ENCODE results near the gene LYPD4. TPM values are rescaled to one million over a fixed set of nuclear protein-coding genes. Genes with fewer than 3 reads are reported as not detected.

LYPD4 gene
- total RNA-seq, 4 donors from 2014 or later = not detected

DNA sequence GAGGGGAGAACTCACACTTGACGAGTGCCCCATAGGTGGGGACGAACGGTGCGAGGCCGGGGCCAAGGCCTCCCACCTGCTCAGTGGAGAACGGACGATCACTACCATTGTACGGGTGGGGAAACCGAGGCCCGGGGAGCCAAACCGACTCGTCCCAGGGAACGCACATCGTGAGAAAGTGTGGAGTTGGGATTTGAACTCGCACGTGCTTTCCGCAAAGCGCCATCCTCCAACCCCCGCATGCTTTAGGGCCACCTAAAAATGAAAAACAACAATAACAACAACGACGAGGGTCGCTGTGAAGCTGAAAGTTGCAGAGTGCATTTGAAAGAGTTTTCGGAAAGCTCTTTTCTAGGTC is 39.0 kb upstream of the LYPD4 start:
- no peak for TF ChIP-seq POLR2AphosphoS5 (IDR thresholded peaks at IDR 0.05)
- TF ChIP-seq, protein P1, sequence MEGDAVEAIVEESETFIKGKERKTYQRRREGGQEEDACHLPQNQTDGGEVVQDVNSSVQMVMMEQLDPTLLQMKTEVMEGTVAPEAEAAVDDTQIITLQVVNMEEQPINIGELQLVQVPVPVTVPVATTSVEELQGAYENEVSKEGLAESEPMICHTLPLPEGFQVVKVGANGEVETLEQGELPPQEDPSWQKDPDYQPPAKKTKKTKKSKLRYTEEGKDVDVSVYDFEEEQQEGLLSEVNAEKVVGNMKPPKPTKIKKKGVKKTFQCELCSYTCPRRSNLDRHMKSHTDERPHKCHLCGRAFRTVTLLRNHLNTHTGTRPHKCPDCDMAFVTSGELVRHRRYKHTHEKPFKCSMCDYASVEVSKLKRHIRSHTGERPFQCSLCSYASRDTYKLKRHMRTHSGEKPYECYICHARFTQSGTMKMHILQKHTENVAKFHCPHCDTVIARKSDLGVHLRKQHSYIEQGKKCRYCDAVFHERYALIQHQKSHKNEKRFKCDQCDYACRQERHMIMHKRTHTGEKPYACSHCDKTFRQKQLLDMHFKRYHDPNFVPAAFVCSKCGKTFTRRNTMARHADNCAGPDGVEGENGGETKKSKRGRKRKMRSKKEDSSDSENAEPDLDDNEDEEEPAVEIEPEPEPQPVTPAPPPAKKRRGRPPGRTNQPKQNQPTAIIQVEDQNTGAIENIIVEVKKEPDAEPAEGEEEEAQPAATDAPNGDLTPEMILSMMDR (IDR thresholded peaks at IDR 0.05) = no peak
- no peak for TF ChIP-seq EP300 (IDR thresholded peaks at IDR 0.05)
- TF ChIP-seq POLR2A (IDR thresholded peaks at IDR 0.05) = no peak
- Histone ChIP-seq H3K9me3 (no peaks in the 10 kb centered on the region), H3K36me3 (peaks cover 8% of the 10 kb centered on the region), H3K27ac (peak overlapping the region; percentile 84), H3K27me3 (no peaks in the 10 kb centered on the region), H3K4me1 (peaks cover 43% of the 10 kb centered on the region), H3K4me3 (peak overlapping the region; percentile 84)
- under 1% methylated on average over 23 of the region's 23 CpGs for WGBS
- DNase-seq (ENCODE audit: low spot score in 2 of 2) = no peak

DNA sequence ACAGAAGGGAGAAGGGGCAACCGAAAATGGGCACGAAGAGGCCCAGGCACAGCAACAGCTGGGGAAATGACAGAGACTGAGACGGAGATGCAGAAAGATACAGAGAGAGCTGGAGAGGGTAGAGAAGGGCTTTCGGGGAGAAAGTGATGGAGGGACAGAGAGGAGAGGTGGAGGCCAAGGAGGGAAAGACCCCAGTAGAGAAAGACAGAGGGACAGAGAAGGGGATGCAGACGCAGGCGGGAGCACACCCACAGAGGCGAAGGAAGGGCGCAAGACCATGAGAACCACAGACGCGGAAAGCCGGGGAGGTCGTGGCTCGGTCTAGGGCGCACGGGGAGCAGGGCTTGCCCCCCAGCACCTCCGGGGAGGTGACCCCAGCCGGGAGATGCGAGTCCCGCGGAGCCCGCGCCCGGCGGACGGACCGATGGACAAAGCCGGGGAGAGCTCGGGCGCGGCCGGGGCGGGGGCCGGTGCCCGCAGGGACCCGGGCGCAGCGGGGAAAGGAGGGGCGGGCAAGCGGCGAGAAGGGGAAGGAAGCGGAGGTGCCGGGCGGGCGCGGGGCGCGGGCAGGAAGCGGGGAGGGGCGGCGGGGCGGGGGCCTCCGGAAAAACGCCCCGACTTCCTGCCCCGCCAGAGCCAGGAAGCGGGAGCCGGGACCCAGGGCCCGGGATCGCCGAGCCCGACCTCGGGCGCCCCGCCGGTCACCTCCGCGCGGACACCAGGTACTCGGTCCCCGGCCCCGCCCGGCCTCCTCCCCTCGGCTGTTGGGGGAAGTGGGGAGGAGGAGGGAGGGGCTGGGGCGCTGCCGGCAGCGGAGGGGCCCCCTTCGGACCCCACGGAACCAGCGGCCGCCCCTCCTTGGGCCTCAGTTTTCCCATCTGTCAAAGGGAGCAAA is 38.3 kb upstream of the LYPD4 start, which contains the start of gene ARHGEF1:
Gene ARHGEF1 (plus strand): TSS at position 617 of the 895 bp plus-strand sequence. CDS start 4,899 bp downstream, outside the sequence.
- TF ChIP-seq POLR2A (IDR thresholded peaks at IDR 0.05) = peak in 1 of 2 donors; percentile 26
- TF ChIP-seq POLR2AphosphoS5 (IDR thresholded peaks at IDR 0.05) = no peak
- no peak for TF ChIP-seq EP300 (IDR thresholded peaks at IDR 0.05)
- TF ChIP-seq, protein P1 (IDR thresholded peaks at IDR 0.05) = no peak
- peaks cover 3% of the 10 kb centered on the region for H3K36me3 ChIP-seq
- H3K4me3 ChIP-seq = peak within 1 kb of the TSS; percentile 84
- peak within 1 kb of the TSS; percentile 84 for H3K27ac ChIP-seq
- WGBS = 1% methylated on average over 63 of the region's 80 CpGs
- no peaks in the 10 kb centered on the region for H3K27me3 ChIP-seq
- H3K4me1 ChIP-seq = peaks cover 43% of the 10 kb centered on the region
- DNase-seq (ENCODE audit: low spot score in 2 of 2) = peak in 1 of 2 donors; percentile 77
- no peaks in the 10 kb centered on the region for H3K9me3 ChIP-seq

DNA sequence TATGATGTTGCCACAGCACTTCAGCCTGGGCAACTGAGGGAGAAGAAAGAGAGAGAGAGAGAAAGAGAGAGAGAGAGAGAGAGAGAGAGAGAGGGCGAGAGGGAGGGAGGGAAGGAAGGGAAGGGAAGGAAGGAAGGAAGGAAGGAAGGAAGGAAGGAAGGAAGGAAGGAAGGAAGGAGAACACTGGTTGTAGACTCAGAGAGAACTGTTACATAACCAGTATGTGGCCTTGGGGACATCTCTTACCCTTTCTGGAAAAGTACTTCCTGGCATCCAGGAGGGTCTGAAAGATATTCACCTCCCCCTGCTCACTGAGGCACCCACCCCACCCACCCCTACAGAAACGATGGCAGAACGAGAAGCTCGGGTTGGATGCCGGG is 35.8 kb upstream of the LYPD4 start:
- 50% methylated on average over 5 of the region's 5 CpGs for WGBS

DNA sequence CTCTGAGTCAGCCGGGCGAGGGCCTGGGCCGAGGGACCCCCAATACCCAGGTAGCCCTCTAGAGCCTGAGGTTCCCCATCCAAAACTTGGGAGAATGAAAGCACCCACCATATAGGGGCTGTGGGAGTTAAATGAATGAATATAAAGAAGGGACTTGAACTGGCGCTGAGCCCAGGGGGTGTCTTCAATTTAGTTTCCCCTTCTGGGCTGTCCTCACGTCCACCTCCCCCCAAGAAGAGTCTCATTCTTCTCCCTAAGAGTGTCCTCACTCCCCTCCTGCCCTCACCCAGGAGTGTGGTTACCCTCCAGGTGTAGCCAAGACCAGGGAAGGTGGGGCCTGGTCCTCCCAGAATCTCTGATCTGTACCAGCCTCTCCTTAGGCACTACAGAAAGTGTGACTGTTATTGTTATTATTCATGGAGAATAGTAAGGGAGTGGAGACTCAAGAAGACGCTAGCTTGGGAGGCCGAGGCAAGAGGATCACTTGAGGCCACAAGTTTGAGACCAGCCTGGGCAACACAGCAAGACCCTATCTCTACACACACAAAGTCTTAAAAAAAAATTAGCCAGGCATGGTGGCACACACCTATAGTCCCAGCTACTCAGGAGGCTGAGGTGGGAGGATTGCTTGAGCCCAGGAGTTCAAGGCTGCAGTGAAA is 35.3 kb upstream of the LYPD4 start:
- Histone ChIP-seq H3K27me3 (no peaks in the 10 kb centered on the region), H3K36me3 (no peaks in the 10 kb centered on the region), H3K9me3 (no peaks in the 10 kb centered on the region), H3K27ac (no peak overlapping the region), H3K4me1 (peaks cover 14% of the 10 kb centered on the region), H3K4me3 (no peak overlapping the region)
- 71% methylated on average over 4 of the region's 7 CpGs for WGBS
- no peak for TF ChIP-seq POLR2A (IDR thresholded peaks at IDR 0.05)
- TF ChIP-seq POLR2AphosphoS5 (IDR thresholded peaks at IDR 0.05) = no peak
- TF ChIP-seq EP300 (IDR thresholded peaks at IDR 0.05) = no peak
- TF ChIP-seq, protein P1 (IDR thresholded peaks at IDR 0.05) = no peak
- no peak for DNase-seq (ENCODE audit: low spot score in 2 of 2)

More for the DNA sequence above, 35.8 kb upstream of the LYPD4 start:
- DNase-seq (ENCODE audit: low spot score in 2 of 2) = no peak
- no peaks in the 10 kb centered on the region for H3K9me3 ChIP-seq
- H3K4me3 ChIP-seq = no peak overlapping the region
- no peak overlapping the region for H3K27ac ChIP-seq
- no peaks in the 10 kb centered on the region for H3K36me3 ChIP-seq
- TF ChIP-seq EP300 (IDR thresholded peaks at IDR 0.05) = no peak
- TF ChIP-seq, protein P1 (IDR thresholded peaks at IDR 0.05) = no peak
- H3K27me3 ChIP-seq = no peaks in the 10 kb centered on the region
- peaks cover 19% of the 10 kb centered on the region for H3K4me1 ChIP-seq

DNA sequence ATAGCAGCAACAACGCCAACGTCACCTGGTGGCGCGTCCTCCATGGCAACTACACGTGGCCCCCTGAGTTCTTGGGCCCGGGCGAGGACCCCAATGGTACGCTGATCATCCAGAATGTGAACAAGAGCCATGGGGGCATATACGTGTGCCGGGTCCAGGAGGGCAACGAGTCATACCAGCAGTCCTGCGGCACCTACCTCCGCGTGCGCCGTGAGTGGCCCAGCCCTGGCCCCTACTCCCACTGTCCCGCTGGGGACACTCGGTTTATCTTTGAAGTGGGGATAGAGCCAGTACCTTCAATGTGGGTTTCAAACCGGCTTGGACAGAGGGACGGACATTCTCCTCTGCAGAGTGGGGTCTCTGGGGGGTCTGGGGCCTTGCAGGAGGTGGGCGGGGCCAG is 34.6 kb upstream of the LYPD4 start:
- WGBS = 84% methylated on average over 15 of the region's 21 CpGs
- TF ChIP-seq EP300 (IDR thresholded peaks at IDR 0.05) (no peak), POLR2AphosphoS5 (IDR thresholded peaks at IDR 0.05) (no peak), POLR2A (IDR thresholded peaks at IDR 0.05) (no peak)
- TF ChIP-seq, protein P1 (IDR thresholded peaks at IDR 0.05) = no peak
- Histone ChIP-seq H3K9me3 (no peaks in the 10 kb centered on the region), H3K4me1 (peaks cover 8% of the 10 kb centered on the region), H3K27me3 (no peaks in the 10 kb centered on the region), H3K4me3 (no peak overlapping the region), H3K36me3 (no peaks in the 10 kb centered on the region), H3K27ac (no peak overlapping the region)
- DNase-seq (ENCODE audit: low spot score in 2 of 2) = no peak
